ENCODE measurements around the gene EFNA5. TPM values are rescaled to one million over a fixed set of nuclear protein-coding genes. Genes with fewer than 3 reads are reported as not detected.

Gene EFNA5
- total RNA-seq, 1 experiment from 2014 or later: 1.5 TPM

DNA sequence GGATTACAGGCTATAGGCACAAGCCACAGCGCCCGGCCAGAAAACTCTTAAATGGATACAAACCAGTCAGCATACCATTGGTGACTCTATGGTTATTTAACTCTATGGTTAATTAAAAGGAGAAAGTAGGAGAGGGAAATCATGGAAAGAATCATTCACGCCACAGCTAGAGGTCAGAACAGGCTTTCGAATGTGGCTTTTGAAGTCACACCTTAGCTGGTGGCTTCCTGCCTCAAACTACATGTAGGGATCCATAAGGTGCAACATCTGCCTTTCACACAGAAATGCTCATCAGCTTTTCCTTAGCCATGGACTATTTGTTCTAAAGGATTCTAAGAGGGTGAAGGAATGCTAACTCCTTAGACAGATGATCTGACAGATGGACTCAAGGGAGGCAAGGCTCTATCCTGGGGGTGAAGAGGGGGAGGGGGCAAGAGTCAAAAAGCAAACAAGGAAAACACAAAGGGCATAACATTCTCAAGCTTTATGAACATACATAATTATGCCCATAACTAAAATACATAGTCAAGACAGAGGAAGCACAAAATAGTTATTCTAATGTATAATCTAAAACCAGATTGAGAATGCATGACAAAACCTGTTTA is 130.9 kb downstream of the EFNA5 start:
- TF ChIP-seq, protein P1, sequence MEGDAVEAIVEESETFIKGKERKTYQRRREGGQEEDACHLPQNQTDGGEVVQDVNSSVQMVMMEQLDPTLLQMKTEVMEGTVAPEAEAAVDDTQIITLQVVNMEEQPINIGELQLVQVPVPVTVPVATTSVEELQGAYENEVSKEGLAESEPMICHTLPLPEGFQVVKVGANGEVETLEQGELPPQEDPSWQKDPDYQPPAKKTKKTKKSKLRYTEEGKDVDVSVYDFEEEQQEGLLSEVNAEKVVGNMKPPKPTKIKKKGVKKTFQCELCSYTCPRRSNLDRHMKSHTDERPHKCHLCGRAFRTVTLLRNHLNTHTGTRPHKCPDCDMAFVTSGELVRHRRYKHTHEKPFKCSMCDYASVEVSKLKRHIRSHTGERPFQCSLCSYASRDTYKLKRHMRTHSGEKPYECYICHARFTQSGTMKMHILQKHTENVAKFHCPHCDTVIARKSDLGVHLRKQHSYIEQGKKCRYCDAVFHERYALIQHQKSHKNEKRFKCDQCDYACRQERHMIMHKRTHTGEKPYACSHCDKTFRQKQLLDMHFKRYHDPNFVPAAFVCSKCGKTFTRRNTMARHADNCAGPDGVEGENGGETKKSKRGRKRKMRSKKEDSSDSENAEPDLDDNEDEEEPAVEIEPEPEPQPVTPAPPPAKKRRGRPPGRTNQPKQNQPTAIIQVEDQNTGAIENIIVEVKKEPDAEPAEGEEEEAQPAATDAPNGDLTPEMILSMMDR (IDR thresholded peaks at IDR 0.05; ENCODE audit: insufficient read depth in 1 of 2, low read depth in 1 of 2, low read length in 1 of 2, severe bottlenecking in 1 of 2, unreplicated experiment in 1 of 2): no peak
- Histone ChIP-seq H3K4me1 (peaks cover 10% of the 10 kb centered on the region; the same call in 1 of the 2 replicates), H3K9me3 (no peaks in the 10 kb centered on the region), H3K36me3 (ENCODE audit: control insufficient read depth, insufficient read depth, low read length) (no peaks in the 10 kb centered on the region), H3K27me3 (replicated peaks; ENCODE audit: control insufficient read depth, insufficient read depth, low read length) (no peaks in the 10 kb centered on the region), H3K4me3 (ENCODE audit: low read depth, low read length) (no peak overlapping the region)
- no peaks in the 10 kb centered on the region for H3K36me3 Mint-ChIP-seq (ENCODE audit: insufficient read depth, unreplicated experiment)
- ChIA-PET CTCF (interaction anchor here (1.1 kb wide), 1 partner anchor 134 kb away, joined by 3 read pairs; no protein-coding TSS in a partner anchor), POLR2A (no interaction called here)
- BruUV-seq (replicated peaks): no TSS peak
- DNase-seq: no peak
- intact Hi-C loops (cut with micrococcal nuclease; ENCODE audit: unreplicated experiment): loop anchor here (5.0 kb wide), 1 partner anchor 132 kb away; the partner anchor contains the start of gene EFNA5
- H3K27ac Mint-ChIP-seq (ENCODE audit: unreplicated experiment): no peak overlapping the region
- H3K27me3 Mint-ChIP-seq (ENCODE audit: insufficient read depth, unreplicated experiment): peaks cover 3% of the 10 kb centered on the region
- H3K4me1 Mint-ChIP-seq (ENCODE audit: low read depth, unreplicated experiment): no peaks in the 10 kb centered on the region
- no peaks in the 10 kb centered on the region for H3K9me3 Mint-ChIP-seq (ENCODE audit: unreplicated experiment)
- no peak overlapping the region for H3K4me3 Mint-ChIP-seq (ENCODE audit: unreplicated experiment)

DNA sequence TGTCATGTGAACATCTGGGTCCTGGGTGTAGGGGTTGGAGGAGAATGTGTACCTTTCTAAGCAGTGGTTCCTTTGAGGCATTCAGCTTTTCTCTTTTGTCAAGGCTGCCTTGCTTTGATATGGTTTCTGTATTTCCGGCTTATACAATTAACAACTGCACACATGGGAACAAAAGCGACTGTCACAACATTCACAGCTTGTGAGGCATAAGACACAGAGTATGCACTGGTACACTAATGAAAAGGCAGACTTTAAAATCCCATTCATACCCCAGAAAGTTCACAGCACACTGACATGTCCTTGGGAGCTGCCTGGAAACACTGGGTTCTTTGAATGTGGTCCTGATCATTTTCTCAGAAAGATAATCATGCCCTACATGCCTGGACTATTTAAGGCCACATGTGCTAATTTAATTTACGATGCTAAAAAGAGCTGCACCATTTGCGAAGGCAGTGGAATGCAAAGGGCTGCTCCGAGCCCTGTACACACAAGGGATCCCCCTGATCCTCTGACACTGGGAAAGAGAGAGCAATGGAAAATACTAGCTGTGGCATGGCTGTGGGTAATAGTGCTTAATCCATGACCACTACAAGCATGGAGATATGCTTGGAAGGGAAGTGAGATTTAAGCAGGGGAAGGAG is 131.8 kb downstream of the EFNA5 start:
- Histone ChIP-seq H3K9me3 (no peaks in the 10 kb centered on the region), H3K27me3 (replicated peaks; ENCODE audit: control insufficient read depth, insufficient read depth, low read length) (no peaks in the 10 kb centered on the region), H3K4me1 (peaks cover 10% of the 10 kb centered on the region; the same call in 1 of the 2 replicates), H3K36me3 (ENCODE audit: control insufficient read depth, insufficient read depth, low read length) (no peaks in the 10 kb centered on the region), H3K4me3 (ENCODE audit: low read depth, low read length) (no peak overlapping the region)
- ChIA-PET POLR2A (no interaction called here), CTCF (interaction anchor here (1.1 kb wide), 1 partner anchor 135 kb away, joined by 3 read pairs; no protein-coding TSS in a partner anchor)
- Mint-ChIP-seq H3K27me3 (ENCODE audit: insufficient read depth, unreplicated experiment) (peaks cover 4% of the 10 kb centered on the region), H3K4me3 (ENCODE audit: unreplicated experiment) (no peak overlapping the region), H3K27ac (ENCODE audit: unreplicated experiment) (no peak overlapping the region), H3K4me1 (ENCODE audit: low read depth, unreplicated experiment) (no peaks in the 10 kb centered on the region), H3K36me3 (ENCODE audit: insufficient read depth, unreplicated experiment) (no peaks in the 10 kb centered on the region), H3K9me3 (ENCODE audit: unreplicated experiment) (no peaks in the 10 kb centered on the region)
- intact Hi-C loops (cut with micrococcal nuclease; ENCODE audit: unreplicated experiment): no loop called here
- no TSS peak for BruUV-seq (replicated peaks)
- TF ChIP-seq, protein P1 (IDR thresholded peaks at IDR 0.05; ENCODE audit: insufficient read depth in 1 of 2, low read depth in 1 of 2, low read length in 1 of 2, severe bottlenecking in 1 of 2, unreplicated experiment in 1 of 2): no peak
- no peak for DNase-seq

DNA sequence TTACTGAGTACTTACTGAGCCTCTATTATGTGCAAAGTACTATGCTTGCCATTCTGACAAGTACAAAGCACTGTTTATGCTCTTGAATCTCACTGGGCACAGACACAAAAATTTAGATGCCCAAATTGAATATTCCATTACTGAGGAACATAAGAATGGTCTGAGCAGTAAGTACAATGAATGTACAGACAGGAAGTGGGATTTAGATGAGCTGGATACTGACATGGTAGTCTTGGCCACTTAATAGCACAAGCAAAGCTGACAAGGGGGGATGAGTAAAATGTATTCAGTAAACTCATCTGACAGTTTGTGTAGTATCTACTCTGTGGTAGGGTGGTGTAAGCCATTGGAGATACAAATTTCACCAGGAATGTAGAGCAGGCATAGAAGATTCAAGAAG is 132.4 kb downstream of the EFNA5 start:
- peaks cover 9% of the 10 kb centered on the region; the same call in 1 of the 2 replicates for H3K4me1 ChIP-seq
- Mint-ChIP-seq H3K36me3 (ENCODE audit: insufficient read depth, unreplicated experiment) (no peaks in the 10 kb centered on the region), H3K27me3 (ENCODE audit: insufficient read depth, unreplicated experiment) (peaks cover 5% of the 10 kb centered on the region), H3K4me1 (ENCODE audit: low read depth, unreplicated experiment) (no peaks in the 10 kb centered on the region), H3K27ac (ENCODE audit: unreplicated experiment) (no peak overlapping the region), H3K9me3 (ENCODE audit: unreplicated experiment) (no peaks in the 10 kb centered on the region), H3K4me3 (ENCODE audit: unreplicated experiment) (no peak overlapping the region)
- intact Hi-C loops (cut with micrococcal nuclease; ENCODE audit: unreplicated experiment): no loop called here
- DNase-seq: no peak
- H3K9me3 ChIP-seq: no peaks in the 10 kb centered on the region
- no peak overlapping the region for H3K4me3 ChIP-seq (ENCODE audit: low read depth, low read length)
- TF ChIP-seq, protein P1 (IDR thresholded peaks at IDR 0.05; ENCODE audit: insufficient read depth in 1 of 2, low read depth in 1 of 2, low read length in 1 of 2, severe bottlenecking in 1 of 2, unreplicated experiment in 1 of 2): no peak
- BruUV-seq (replicated peaks): no TSS peak
- H3K36me3 ChIP-seq (ENCODE audit: control insufficient read depth, insufficient read depth, low read length): no peaks in the 10 kb centered on the region
- CTCF ChIA-PET: no interaction called here
- POLR2A ChIA-PET: no interaction called here
- H3K27me3 ChIP-seq (replicated peaks; ENCODE audit: control insufficient read depth, insufficient read depth, low read length): no peaks in the 10 kb centered on the region
